K562 (cell line): ENCODE measurements around the gene VTN. TPM values are rescaled to one million over a fixed set of nuclear protein-coding genes. Genes with fewer than 3 reads are reported as not detected.

Experiments used
- ADNP ChIP-seq: fragments of 200-800 bp; sonication (Bioruptor generic); IDR thresholded peaks from 2 replicates; pipeline ENCODE4 v1.6.1; 2016; ENCODE audit warnings: missing genetic modification characterization, missing compliant biosample characterization
- BCOR ChIP-seq: fragments of 450-650 bp; IDR thresholded peaks from 2 replicates; pipeline ENCODE4 v1.6.1; 2016
- CHD2 ChIP-seq: IDR thresholded peaks from 2 replicates; pipeline ENCODE4 v1.6.1; 2011; ENCODE audit warnings: low read depth, low read length
- CHD4 ChIP-seq: fragments of 200-600 bp; sonication (generic); IDR thresholded peaks from 3 replicates; pipeline ENCODE4 v1.6.1; 2012; ENCODE audit warnings: low read depth, mild to moderate bottlenecking, mixed read lengths, low read length, inconsistent platforms; ENCODE audit not compliant: insufficient read depth, insufficient replicate concordance, poor library complexity, severe bottlenecking
- KDM1A ChIP-seq, 2 experiments: fragments of 450-650 bp; IDR thresholded peaks; 2 replicates each; pipeline ENCODE4 v1.6.1; 2016; ENCODE audit warnings: mild to moderate bottlenecking in 2 of 2
- NCOA4 ChIP-seq: fragments of 450-650 bp; IDR thresholded peaks from 2 replicates; pipeline ENCODE4 v1.6.1; 2018; ENCODE audit warnings: mild to moderate bottlenecking; ENCODE audit not compliant: partially characterized antibody
- POLR2B ChIP-seq: fragments of 450-650 bp; IDR thresholded peaks from 2 replicates; pipeline ENCODE4 v1.6.1; 2018; ENCODE audit warnings: low read depth; ENCODE audit not compliant: partially characterized antibody
- RBM25 ChIP-seq: fragments of 200-400 bp; formaldehyde crosslinking; IDR thresholded peaks from 2 replicates; pipeline ENCODE4 v1.6.1; 2018; ENCODE audit warnings: low read length, low read depth, moderate library complexity; ENCODE audit not compliant: severe bottlenecking
- TCF7L2 ChIP-seq: fragments of 150-350 bp; IDR thresholded peaks from 2 replicates; pipeline ENCODE4 v1.6.1; 2016; ENCODE audit warnings: low read depth, mild to moderate bottlenecking, low read length, moderate library complexity
- TOE1 ChIP-seq, 2 experiments: fragments of 450-650 bp in 1 of 2; sonication (generic) in 1 of 2; formaldehyde crosslinking in 1 of 2; IDR thresholded peaks; 2 replicates each; pipeline versions ENCODE4 v1.7.1 to v1.8.0; 2016 to 2022; ENCODE audit warnings: borderline replicate concordance in 2 of 2, mild to moderate bottlenecking in 2 of 2, antibody characterized with exemption in 1 of 2, inconsistent platforms in 1 of 2, low read depth in 1 of 2, missing genetic modification reagents in 1 of 2, moderate library complexity in 1 of 2
- TSC22D4 ChIP-seq: fragments of 450-650 bp; IDR thresholded peaks from 2 replicates; pipeline ENCODE4 v1.6.1; 2016; ENCODE audit warnings: missing genetic modification characterization, missing biosample characterization, control low read depth
- ZNF318 ChIP-seq, 2 experiments: fragments of 450-650 bp; IDR thresholded peaks; 2 replicates each; pipeline ENCODE4 v1.6.1; 2016; ENCODE audit warnings: mild to moderate bottlenecking in 2 of 2, borderline replicate concordance in 1 of 2, low read depth in 1 of 2, moderate library complexity in 1 of 2
- ZNF696 ChIP-seq: fragments of 250-450 bp; sonication (Bioruptor Pico); conservative IDR thresholded peaks from 2 replicates; pipeline ENCODE4 v1.4.0; 2020; ENCODE audit warnings: mild to moderate bottlenecking, moderate library complexity
- polyA plus RNA-seq, 8 experiments: library from polyadenylated mRNA; depleted of rRNA in 4 of 8; stranded (reverse) in 5 of 8; unstranded in 3 of 8; fragments of >200 nt; fragmentation: Nextera tagmentation in 2 of 8; fragmentation: Illumina TruSeq in 1 of 8; extraction: Ambion mirVana in 2 of 8; extraction: Trizol in 1 of 8; gene quantifications; 2 replicates each; pipeline versions ENCODE4 v1.2.1 to v1.2.3, GENCODE V29; 2011 to 2014; ENCODE audit warnings: inconsistent platforms in 1 of 8, missing spikeins in 1 of 8
- total RNA-seq, 7 experiments: library from RNA; depleted of rRNA in 6 of 7; stranded (reverse); fragments of >200 nt in 6 of 7; fragmentation: Illumina TruSeq in 2 of 7; extraction: Trizol in 2 of 7; gene quantifications; 2 replicates each; pipeline versions ENCODE4 v1.2.1 to v1.2.3, GENCODE V29; 2011 to 2021; ENCODE audit warnings: low replicate concordance in 1 of 7
- TF ChIP-seq, protein P1 (sequence below): fragments of 250-450 bp; sonication (Bioruptor Pico); IDR thresholded peaks from 2 replicates; pipeline ENCODE4 v1.5.0; 2021; ENCODE audit warnings: mild to moderate bottlenecking, moderate library complexity

Gene VTN
- total and polyA plus RNA-seq, 9 of the 15 experiments (the other 6 are each of a cell fraction or from before 2014, with no cell fraction given) = 0.13 to 1.0 (median 0.29) TPM; not detected in 1

GRCh38 chr17:28397275-28397674 is 27.2 kb upstream of the VTN start (continued):
- TF ChIP-seq TOE1 (IDR thresholded peaks at IDR 0.05; ENCODE audit: borderline replicate concordance) (no peak), TOE1 (CRISPR knock-in tag; IDR thresholded peaks at IDR 0.05; ENCODE audit: borderline replicate concordance, low read depth) (no peak), NCOA4 (no peak), KDM1A (IDR thresholded peaks at IDR 0.05) (0 out of 4 replicates have a peak, but pooled peaks of 1 of the 2 experiments have one; percentile 40), ZNF318 (IDR thresholded peaks at IDR 0.05; ENCODE audit: borderline replicate concordance in 1 of 2, low read depth in 1 of 2) (no peak), RBM25 (peak; percentile 83), TCF7L2 (no peak), CHD4 (peak; percentile 37), CHD2 (no peak), TSC22D4 (no peak), BCOR (peak; percentile 84), ADNP (peak; percentile 66; the same call in 1 of the 2 replicates), POLR2B (no peak), ZNF696 (CRISPR knock-in tag) (no peak)
- TF ChIP-seq, protein P1, sequence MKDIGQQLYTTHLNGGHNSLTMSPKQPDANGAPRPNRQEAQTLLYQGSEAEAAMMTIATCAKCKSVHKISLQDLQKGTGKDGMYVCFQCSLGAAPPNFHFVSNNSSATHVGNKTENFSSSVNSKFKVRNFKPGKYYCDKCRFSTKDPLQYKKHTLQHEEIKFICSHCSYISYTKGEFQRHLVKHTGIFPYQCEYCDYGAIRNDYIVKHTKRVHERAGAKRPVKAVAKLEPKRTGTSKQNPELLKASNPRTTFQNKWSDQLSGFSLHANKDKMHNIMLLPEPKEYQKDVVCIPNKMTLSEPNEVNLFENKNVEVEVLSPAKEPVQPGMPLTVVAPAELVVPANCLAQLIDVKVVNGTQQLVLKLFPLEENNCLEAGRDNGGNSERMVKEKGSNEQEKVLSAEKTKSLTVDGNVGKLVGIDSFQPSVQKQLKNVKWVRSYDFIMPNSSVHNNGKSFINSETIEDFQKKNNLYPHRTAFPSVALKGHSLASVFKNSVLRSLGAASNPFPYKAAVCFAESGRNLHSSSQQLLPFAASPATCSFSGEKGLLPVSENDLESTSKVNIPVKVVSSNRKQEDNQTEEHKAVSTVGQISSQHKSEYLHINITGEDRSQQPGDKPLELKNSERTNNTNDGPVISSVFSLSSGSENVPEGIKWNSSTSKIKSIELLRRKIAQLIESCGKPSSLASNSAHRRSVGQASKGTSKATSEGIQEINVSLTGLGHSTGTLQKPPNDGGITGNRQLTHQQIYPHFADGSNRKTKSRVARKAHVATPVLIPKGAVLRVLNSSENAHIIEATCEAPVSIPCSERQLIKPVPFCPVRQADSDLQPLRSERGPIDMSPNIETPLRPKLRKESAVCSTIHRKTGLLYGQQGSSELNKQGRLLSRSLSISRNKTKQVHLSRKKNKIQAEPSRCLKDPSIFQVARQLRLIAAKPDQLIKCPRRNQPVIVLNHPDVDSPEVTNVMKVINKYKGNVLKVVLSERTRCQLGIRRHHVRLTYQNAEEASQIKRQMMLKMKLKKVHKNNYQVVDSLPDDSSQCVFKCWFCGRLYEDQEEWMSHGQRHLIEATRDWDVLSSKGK (CRISPR knock-in tag) = no peak
